Stimulated activated CD8-positive, alpha-beta memory T cell treated with anti-CD3 and anti-CD28 coated beads, Interleukin-12 subunit alpha, Interleukin-12 subunit beta, amount 100 ng/mL, for 4 hours (primary cell): Measurements from ENCODE around the gene GHR.
"Not testable (repeated sequence)": the region's sequence is repeated elsewhere in the genome, so short reads cannot be mapped to it uniquely, and the experiment has no call there.

Experiments
- DNase-seq: peaks from one replicate; pipeline ENCODE4 v3.0.0-alpha.2; 2020; ENCODE audit warnings: low read depth

The GHR gene

DNA sequence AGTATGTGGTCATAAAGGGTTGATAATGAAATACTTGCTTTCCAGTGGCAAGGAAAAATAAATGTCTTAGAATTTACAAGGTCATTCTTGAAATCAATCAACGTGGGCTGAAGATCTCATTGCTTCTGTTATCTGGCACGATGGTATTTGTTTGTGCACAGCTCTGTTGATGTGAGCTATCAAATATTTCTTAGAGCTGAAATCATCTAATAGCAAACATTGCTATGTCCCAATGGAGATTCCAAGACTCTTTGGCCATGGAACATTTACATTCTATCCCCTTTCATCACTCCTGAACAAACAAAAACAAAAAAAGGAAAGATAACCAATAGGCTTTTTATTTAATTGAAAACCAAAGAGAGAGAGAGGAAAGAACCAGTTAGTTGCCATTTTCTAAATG, 221.9 kb downstream of the GHR start:
- no peak for DNase-seq

GRCh38 chr5:42648036-42648435, 224.8 kb downstream of the GHR start:
- DNase-seq, result no peak

GRCh38 chr5:42648915-42649314, 225.7 kb downstream of the GHR start:
- DNase-seq, result no peak

DNA sequence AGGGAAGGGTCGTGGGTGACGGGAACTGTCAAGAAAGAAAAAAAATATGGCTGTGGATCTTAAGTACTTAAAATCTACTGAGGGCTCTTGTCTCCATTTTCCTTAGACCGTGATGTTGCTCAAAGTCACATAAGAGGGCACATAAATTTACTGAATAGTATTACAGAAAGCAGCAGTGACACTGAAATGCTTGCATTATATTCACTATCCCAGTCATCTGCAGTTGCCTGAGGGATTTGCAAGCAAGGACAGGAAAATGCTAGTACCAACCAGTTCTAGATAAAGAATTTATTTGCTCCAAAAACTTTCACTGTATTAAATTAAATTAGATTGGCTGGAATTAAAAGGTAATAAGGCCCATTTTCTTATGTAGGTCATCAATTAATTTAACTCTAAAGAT, 226.8 kb downstream of the GHR start:
- DNase-seq, result no peak

DNA sequence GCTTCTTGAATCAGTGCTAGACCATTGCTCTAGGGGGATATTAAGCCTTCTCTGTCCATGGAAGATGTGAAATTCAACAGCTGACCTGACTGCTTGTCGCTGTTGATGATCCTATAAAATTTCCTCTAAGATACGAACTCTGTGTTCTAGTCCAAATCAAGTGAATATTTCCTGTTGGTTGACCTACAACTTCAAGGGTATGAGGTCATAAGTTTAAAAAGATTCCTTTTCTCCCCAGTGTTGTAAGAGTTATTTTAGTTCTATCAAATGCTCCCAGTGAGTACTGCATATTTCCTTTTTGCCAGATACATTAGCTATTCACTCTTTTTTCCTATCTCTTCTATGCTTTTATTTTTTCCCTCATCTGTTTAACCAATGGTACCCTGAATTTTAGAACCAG, 230.5 kb downstream of the GHR start:
- no peak for DNase-seq

GRCh38 chr5:42654645-42655044, 231.4 kb downstream of the GHR start:
- DNase-seq, result no peak

GRCh38 chr5:42655982-42656650, 232.9 kb downstream of the GHR start:
- no peak for DNase-seq

DNA sequence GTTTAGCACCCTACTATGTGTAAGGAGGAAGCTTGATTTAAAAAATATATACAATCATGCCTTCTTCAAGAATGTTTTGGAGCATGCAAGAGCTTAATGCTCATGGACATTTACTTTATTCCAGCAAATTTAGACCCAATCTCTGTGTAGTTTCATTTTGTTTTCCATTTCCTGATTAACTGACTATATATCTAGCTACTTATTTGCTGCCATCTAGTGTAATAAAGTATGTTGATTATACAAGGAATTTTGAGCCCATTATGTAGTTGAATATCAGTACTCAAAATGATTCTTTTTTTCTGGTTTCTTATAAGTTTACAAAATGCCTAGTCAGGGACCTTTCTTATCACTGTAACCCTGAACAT, 233.4 kb downstream of the GHR start:
- DNase-seq, result no peak

DNA sequence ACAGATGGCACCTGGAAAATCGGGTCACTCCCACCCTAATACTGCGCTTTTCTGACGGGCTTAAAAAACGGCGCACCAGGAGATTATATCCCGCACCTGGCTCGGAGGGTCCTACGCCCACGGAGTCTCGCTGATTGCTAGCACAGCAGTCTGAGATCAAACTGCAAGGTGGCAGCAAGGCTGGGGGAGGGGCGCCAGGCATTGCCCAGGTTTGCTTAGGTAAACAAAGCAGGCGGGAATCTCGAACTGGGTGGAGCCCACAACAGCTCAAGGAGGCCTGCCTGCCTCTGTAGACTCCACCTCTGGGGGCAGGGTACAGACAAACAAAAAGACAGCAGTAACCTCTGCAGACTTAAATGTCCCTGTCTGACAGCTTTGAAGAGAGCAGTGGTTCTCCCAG, 236.6 kb downstream of the GHR start:
- not testable (repeated sequence) for DNase-seq

DNA sequence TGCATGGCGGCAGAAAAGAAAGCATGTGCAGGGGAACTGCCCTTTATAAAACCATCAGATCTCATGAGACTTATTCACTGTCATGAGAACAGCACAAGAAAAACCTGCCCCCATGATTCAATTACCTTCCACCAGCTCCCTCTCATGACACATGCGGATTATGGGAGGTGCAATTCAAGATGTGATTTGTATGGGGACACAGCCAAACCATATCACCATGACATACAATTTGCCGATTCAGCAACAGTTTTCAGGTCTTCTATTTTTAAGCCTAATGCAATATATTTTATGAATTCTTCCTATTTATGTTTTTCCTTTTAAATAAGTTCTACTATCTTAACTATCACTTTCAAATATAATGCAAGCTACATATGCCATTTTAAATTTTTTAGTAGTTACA, 242.6 kb downstream of the GHR start:
- DNase-seq, result no peak

GRCh38 chr5:42666869-42667268, 243.6 kb downstream of the GHR start:
- DNase-seq, result no peak

- no peak for DNase-seq
Observed at GRCh38 chr5:42668254-42668653, 245.0 kb downstream of the GHR start.

DNA sequence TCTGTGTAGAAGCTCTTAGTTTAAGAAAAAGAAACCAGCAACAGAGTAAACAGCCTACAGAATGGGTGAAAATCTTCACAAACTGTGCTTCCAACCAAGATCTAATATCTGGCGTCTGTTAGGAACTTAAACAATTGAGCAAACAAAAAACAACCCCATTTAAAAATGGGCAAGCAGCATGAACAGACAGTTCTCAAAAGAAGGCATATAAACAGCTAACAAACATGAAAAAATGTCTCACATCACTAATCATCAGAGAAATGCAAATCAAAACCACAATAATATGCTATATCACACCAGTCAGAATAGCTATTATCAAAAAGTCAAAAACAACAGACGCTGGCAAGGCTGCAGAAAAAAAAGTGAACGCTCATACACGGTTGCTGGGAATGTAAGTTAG, 249.7 kb downstream of the GHR start:
- DNase-seq, result no peak

DNA sequence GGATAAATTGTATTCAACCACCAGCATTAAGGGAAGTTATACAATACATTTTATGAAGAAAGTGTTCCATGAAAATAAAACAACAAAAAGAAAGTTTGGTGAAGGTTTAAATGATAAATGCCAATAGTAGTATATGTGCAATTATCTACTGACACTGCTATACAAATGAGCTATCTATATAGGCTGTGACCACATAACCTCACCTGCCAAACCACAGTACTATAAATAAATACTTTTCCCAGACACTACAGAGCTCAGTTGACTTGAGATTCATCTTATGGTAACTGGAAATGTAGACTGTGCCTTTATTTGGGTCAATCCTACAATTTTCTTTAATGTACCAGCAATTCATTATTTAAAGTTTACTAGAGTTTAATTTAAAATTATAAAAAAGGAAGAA, 252.4 kb downstream of the GHR start:
- DNase-seq, result no peak

DNA sequence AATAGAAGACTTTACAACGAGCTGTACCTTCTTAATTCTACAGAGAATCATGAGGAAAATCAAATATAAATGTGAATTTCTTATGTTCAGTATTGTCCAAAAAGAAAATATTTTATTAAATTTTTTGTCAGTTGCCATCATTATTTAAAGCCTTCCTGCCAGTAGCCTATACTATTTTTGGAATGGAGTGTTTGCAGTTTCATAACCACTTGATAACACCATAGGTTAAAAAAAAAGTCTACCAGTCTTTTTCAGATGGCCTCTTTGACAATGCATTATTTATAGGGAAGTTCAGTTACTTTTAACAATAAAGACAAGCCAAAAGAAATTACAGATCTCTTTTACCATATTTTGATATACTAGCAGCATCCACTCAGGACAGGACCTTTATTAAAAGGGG, 253.1 kb downstream of the GHR start:
- DNase-seq, result no peak

GRCh38 chr5:42677156-42677842, 254.1 kb downstream of the GHR start:
- no peak for DNase-seq

DNA sequence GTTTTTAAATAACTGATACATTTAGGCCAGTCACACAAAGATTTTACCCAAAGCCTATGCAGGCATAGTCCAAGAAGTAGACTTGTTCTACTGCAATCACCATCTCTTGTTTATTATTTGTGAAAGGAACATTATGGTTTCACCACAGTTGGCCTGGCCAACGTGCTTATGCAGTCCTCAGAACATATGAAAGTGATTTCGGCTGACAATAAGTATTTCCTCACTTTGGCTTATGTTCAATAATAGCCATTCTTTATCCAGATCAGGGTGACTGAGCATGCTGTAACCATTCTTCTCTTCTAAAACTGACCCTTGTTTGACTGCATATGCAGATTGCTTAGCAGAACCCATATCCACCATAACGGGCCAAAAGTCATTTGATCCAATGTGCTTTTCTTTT, 256.8 kb downstream of the GHR start:
- DNase-seq, result no peak

DNA sequence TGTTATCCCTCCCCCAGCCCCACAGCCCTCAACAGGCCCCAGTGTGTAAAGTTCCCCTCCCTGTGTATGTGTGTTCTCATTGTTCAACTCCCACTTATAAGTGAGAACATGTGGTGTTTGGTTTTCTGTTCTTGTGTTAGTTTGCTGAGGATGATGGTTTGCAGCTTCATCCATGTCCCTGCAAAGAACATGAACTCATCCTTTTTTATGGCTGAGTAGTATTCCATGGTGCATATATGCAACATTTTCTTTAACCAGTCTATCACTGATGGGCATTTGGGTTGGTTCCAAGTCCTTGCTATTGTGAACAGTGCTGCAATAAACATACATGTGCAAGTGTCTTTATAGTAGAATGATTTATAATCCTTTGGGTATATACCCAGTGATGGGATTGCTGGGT, 261.8 kb downstream of the GHR start:
- not testable (repeated sequence) for DNase-seq

GRCh38 chr5:42689391-42689790, 266.2 kb downstream of the GHR start:
- DNase-seq, result no peak

GRCh38 chr5:42691413-42691937, 268.2 kb downstream of the GHR start:
- DNase-seq, result no peak

DNA sequence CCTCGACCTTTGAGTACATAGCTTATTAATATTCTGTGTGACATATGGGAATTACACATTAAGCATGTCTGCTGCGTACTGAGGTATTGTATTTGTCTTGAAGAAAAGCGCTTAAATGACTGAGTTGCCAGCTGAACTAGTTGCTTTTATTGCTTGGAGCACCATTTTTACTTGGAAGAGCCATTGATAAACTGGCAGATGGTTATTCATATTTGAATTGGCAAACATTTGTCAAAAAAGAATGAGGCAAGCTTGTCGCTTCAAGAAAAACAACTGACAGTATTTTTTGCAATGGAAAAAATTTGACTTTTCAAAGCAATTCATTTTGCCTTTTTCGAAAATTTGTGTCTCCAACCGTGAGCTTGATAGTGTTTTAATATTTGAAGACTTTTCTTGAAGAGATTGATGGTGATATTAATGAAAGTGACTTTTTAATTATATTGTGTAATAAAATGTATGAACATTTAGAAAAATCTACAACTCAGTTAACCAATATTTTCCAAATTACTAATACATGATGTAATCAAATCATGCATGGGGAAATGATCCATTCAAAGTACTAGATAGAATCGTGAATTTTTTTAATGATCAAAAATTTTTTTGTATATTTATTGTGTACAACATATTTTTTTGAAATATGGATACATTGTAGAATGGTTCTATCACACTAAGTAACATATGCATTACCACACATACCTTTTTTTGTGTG, 278.3 kb downstream of the GHR start:
- no peak for DNase-seq

GRCh38 chr5:42703238-42703637, 280.0 kb downstream of the GHR start:
- no peak for DNase-seq

DNA sequence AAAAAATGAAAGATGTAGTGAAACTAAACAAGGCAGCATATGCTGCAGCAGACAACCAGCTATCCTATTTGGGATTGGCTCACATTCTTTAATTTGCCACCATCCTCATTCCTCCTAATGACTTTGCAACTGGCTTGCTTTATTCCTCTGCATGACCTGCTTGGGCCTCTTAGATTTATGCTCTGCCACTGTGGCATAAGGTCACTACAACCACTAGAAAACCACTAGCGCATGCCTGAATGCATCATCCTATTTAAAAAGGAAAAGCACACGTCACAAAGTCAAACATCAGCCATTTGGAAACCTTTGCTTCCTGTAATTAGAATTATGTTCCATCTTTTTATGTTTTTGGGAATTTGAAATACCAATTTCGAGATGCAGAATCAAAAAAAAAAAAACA, 292.5 kb downstream of the GHR start:
- DNase-seq, result no peak
